Activated T-cell treated with anti-CD3 and anti-CD28 coated beads, Interleukin-2, amount 50 U/mL, for 24 hours (primary cell): ENCODE results near the gene ZNF691.
"Not testable (repeated sequence)": the region's sequence is repeated elsewhere in the genome, so short reads cannot be mapped to it uniquely, and the experiment has no call there.

Experiments
- DNase-seq: peaks from one replicate; pipeline ENCODE4 v3.0.0-alpha.2; 2020
- H3K27ac Mint-ChIP-seq: 2 replicates; pipeline ENCODE4 v1.8.0; 2020; ENCODE audit warnings: mild to moderate bottlenecking, mixed read lengths
- H3K27me3 Mint-ChIP-seq: 2 replicates; pipeline ENCODE4 v1.8.0; 2020; ENCODE audit warnings: mixed read lengths
- H3K36me3 Mint-ChIP-seq: 2 replicates; pipeline ENCODE4 v1.8.0; 2020; ENCODE audit warnings: low read depth, mixed read lengths
- H3K4me1 Mint-ChIP-seq: 2 replicates; pipeline ENCODE4 v1.8.0; 2020; ENCODE audit warnings: low read depth, mixed read lengths
- H3K4me3 Mint-ChIP-seq: 2 replicates; pipeline ENCODE4 v1.8.0; 2020; ENCODE audit warnings: mild to moderate bottlenecking, moderate library complexity, mixed read lengths
- H3K9me3 Mint-ChIP-seq: 2 replicates; pipeline ENCODE4 v1.8.0; 2020; ENCODE audit warnings: mixed read lengths

Gene ZNF691

GRCh38 chr1:42866549-42866948, 20.1 kb downstream of the ZNF691 start:
- Mint-ChIP-seq H3K4me1 (no peaks in the 10 kb centered on the region), H3K27ac (no peak overlapping the region), H3K36me3 (no peaks in the 10 kb centered on the region)

GRCh38 chr1:42868466-42868865, 22.1 kb downstream of the ZNF691 start:
- not testable (repeated sequence) for H3K4me3 Mint-ChIP-seq, H3K4me1 Mint-ChIP-seq, H3K36me3 Mint-ChIP-seq, H3K27ac Mint-ChIP-seq, H3K9me3 Mint-ChIP-seq, DNase-seq, H3K27me3 Mint-ChIP-seq

More at GRCh38 chr1:42866549-42866948, 20.1 kb downstream of the ZNF691 start:
- Mint-ChIP-seq H3K9me3 (no peaks in the 10 kb centered on the region), H3K4me3 (no peak overlapping the region), H3K27me3 (peaks cover 13% of the 10 kb centered on the region)
- no peak for DNase-seq

GRCh38 chr1:42869254-42869653, 22.8 kb downstream of the ZNF691 start:
- H3K9me3 Mint-ChIP-seq, H3K4me1 Mint-ChIP-seq, DNase-seq, H3K4me3 Mint-ChIP-seq, H3K36me3 Mint-ChIP-seq, H3K27ac Mint-ChIP-seq, H3K27me3 Mint-ChIP-seq: not testable (repeated sequence)

GRCh38 chr1:42869751-42870150, 23.3 kb downstream of the ZNF691 start:
- not testable (repeated sequence) for H3K9me3 Mint-ChIP-seq, H3K36me3 Mint-ChIP-seq, DNase-seq, H3K27me3 Mint-ChIP-seq, H3K27ac Mint-ChIP-seq, H3K4me1 Mint-ChIP-seq, H3K4me3 Mint-ChIP-seq

- H3K4me1 Mint-ChIP-seq = not testable (repeated sequence)
Observed at GRCh38 chr1:42873108-42873507, 26.7 kb downstream of the ZNF691 start.

GRCh38 chr1:42873670-42874069, 27.3 kb downstream of the ZNF691 start:
- Mint-ChIP-seq H3K4me3 (no peak overlapping the region), H3K36me3 (no peaks in the 10 kb centered on the region), H3K4me1 (no peaks in the 10 kb centered on the region), H3K27ac (no peak overlapping the region), H3K27me3 (peaks cover 6% of the 10 kb centered on the region), H3K9me3 (peaks cover 2% of the 10 kb centered on the region)
- no peak for DNase-seq

More at GRCh38 chr1:42873108-42873507, 26.7 kb downstream of the ZNF691 start:
- H3K27ac Mint-ChIP-seq, DNase-seq, H3K4me3 Mint-ChIP-seq, H3K36me3 Mint-ChIP-seq, H3K9me3 Mint-ChIP-seq, H3K27me3 Mint-ChIP-seq: not testable (repeated sequence)

GRCh38 chr1:42876009-42876408, 29.6 kb downstream of the ZNF691 start:
- Mint-ChIP-seq H3K27ac (no peak overlapping the region), H3K4me1 (no peaks in the 10 kb centered on the region), H3K9me3 (peaks cover 2% of the 10 kb centered on the region), H3K36me3 (no peaks in the 10 kb centered on the region), H3K27me3 (peaks cover 6% of the 10 kb centered on the region), H3K4me3 (no peak overlapping the region)
- DNase-seq = no peak

- peaks cover 6% of the 10 kb centered on the region for H3K27me3 Mint-ChIP-seq
Observed at GRCh38 chr1:42877380-42877779, 31.0 kb downstream of the ZNF691 start.

GRCh38 chr1:42880384-42880783, 34.0 kb downstream of the ZNF691 start:
- no peak for DNase-seq
- H3K4me3 Mint-ChIP-seq = no peak overlapping the region
- no peak overlapping the region for H3K27ac Mint-ChIP-seq
- H3K36me3 Mint-ChIP-seq = no peaks in the 10 kb centered on the region
- no peaks in the 10 kb centered on the region for H3K4me1 Mint-ChIP-seq
- H3K9me3 Mint-ChIP-seq = no peaks in the 10 kb centered on the region
- peaks cover 11% of the 10 kb centered on the region for H3K27me3 Mint-ChIP-seq

More at GRCh38 chr1:42877380-42877779, 31.0 kb downstream of the ZNF691 start:
- no peaks in the 10 kb centered on the region for H3K36me3 Mint-ChIP-seq
- no peaks in the 10 kb centered on the region for H3K4me1 Mint-ChIP-seq
- H3K27ac Mint-ChIP-seq = no peak overlapping the region
- no peak for DNase-seq
- no peak overlapping the region for H3K4me3 Mint-ChIP-seq
- peaks cover 2% of the 10 kb centered on the region for H3K9me3 Mint-ChIP-seq

GRCh38 chr1:42886046-42886739, 39.8 kb downstream of the ZNF691 start:
- Mint-ChIP-seq H3K27me3 (peaks cover 6% of the 10 kb centered on the region), H3K4me1 (no peaks in the 10 kb centered on the region), H3K36me3 (no peaks in the 10 kb centered on the region), H3K27ac (no peak overlapping the region), H3K9me3 (no peaks in the 10 kb centered on the region), H3K4me3 (no peak overlapping the region)
- DNase-seq = no peak

- Mint-ChIP-seq H3K4me3 (no peak overlapping the region), H3K27ac (no peak overlapping the region), H3K36me3 (no peaks in the 10 kb centered on the region), H3K27me3 (peaks cover 6% of the 10 kb centered on the region), H3K9me3 (no peaks in the 10 kb centered on the region), H3K4me1 (no peaks in the 10 kb centered on the region)
- no peak for DNase-seq
Observed at GRCh38 chr1:42886800-42887199, 40.4 kb downstream of the ZNF691 start.

GRCh38 chr1:42887366-42887765, 41.0 kb downstream of the ZNF691 start:
- no peak overlapping the region for H3K27ac Mint-ChIP-seq
- peaks cover 6% of the 10 kb centered on the region for H3K27me3 Mint-ChIP-seq
- DNase-seq = no peak
- no peaks in the 10 kb centered on the region for H3K4me1 Mint-ChIP-seq
- H3K9me3 Mint-ChIP-seq = no peaks in the 10 kb centered on the region
- H3K4me3 Mint-ChIP-seq = no peak overlapping the region
- H3K36me3 Mint-ChIP-seq = no peaks in the 10 kb centered on the region

- no peaks in the 10 kb centered on the region for H3K9me3 Mint-ChIP-seq
- H3K4me1 Mint-ChIP-seq = no peaks in the 10 kb centered on the region
- H3K27ac Mint-ChIP-seq = no peak overlapping the region
- no peak overlapping the region for H3K4me3 Mint-ChIP-seq
- no peaks in the 10 kb centered on the region for H3K36me3 Mint-ChIP-seq
- DNase-seq = no peak
- peaks cover 6% of the 10 kb centered on the region for H3K27me3 Mint-ChIP-seq
Observed at GRCh38 chr1:42888013-42888633, 41.7 kb downstream of the ZNF691 start.

- Mint-ChIP-seq H3K4me1 (no peaks in the 10 kb centered on the region), H3K27ac (no peak overlapping the region), H3K27me3 (peaks cover 6% of the 10 kb centered on the region), H3K36me3 (no peaks in the 10 kb centered on the region), H3K9me3 (no peaks in the 10 kb centered on the region), H3K4me3 (no peak overlapping the region)
- no peak for DNase-seq
Observed at GRCh38 chr1:42889264-42889663, 42.9 kb downstream of the ZNF691 start.

GRCh38 chr1:42891465-42892138, 45.2 kb downstream of the ZNF691 start:
- no peaks in the 10 kb centered on the region for H3K36me3 Mint-ChIP-seq
- peaks cover 3% of the 10 kb centered on the region for H3K27me3 Mint-ChIP-seq
- H3K4me1 Mint-ChIP-seq = no peaks in the 10 kb centered on the region
- H3K27ac Mint-ChIP-seq = no peak overlapping the region
- H3K9me3 Mint-ChIP-seq = no peaks in the 10 kb centered on the region
- DNase-seq = no peak
- no peak overlapping the region for H3K4me3 Mint-ChIP-seq
